Measurements from ENCODE around the gene RTP4. TPM values are rescaled to one million over a fixed set of nuclear protein-coding genes. Genes with fewer than 3 reads are reported as not detected.

The RTP4 gene
- total RNA-seq, 4 donors from 2014 or later = 0.45 to 3.4 (median 1.5) TPM

- Histone ChIP-seq H3K27ac (no peak overlapping the region), H3K4me3 (replicated peaks in 1 of 3) (no peak overlapping the region), H3K27me3 (no peaks in the 10 kb centered on the region), H3K9me3 (no peaks in the 10 kb centered on the region), H3K4me1 (no peaks in the 10 kb centered on the region), H3K36me3 (no peaks in the 10 kb centered on the region)
- intact Hi-C loops (cut with DNase I) = no loop called here
- 92% methylated on average over 1 of the region's 1 CpG for WGBS, 2 donors
- no peak for DNase-seq
- TF ChIP-seq CTCF (IDR thresholded peaks at IDR 0.05) (no peak), POLR2A (IDR thresholded peaks at IDR 0.05) (no peak)
Measured at GRCh38 chr3:187377842-187378241, 9.7 kb downstream of the RTP4 start.

GRCh38 chr3:187382609-187383151, 14.5 kb downstream of the RTP4 start:
- intact Hi-C loops (cut with DNase I) = no loop called here
- WGBS, 2 donors = 63 to 67% methylated on average over 8 of the region's 8 CpGs
- TF ChIP-seq CTCF (IDR thresholded peaks at IDR 0.05) = no peak
- TF ChIP-seq POLR2A (IDR thresholded peaks at IDR 0.05) = no peak

GRCh38 chr3:187383246-187383645, 15.1 kb downstream of the RTP4 start:
- Histone ChIP-seq H3K27ac (no peak overlapping the region), H3K36me3 (no peaks in the 10 kb centered on the region), H3K9me3 (no peaks in the 10 kb centered on the region), H3K4me1 (no peaks in the 10 kb centered on the region), H3K27me3 (no peaks in the 10 kb centered on the region), H3K4me3 (replicated peaks in 1 of 3) (no peak overlapping the region)
- DNase-seq = no peak
- TF ChIP-seq CTCF (IDR thresholded peaks at IDR 0.05) (no peak), POLR2A (IDR thresholded peaks at IDR 0.05) (no peak)
- intact Hi-C loops (cut with DNase I) = no loop called here
- WGBS, 2 donors = 82 to 85% methylated on average over 4 of the region's 4 CpGs

More at GRCh38 chr3:187382609-187383151, 14.5 kb downstream of the RTP4 start:
- Histone ChIP-seq H3K4me3 (replicated peaks in 1 of 3) (no peak overlapping the region), H3K36me3 (no peaks in the 10 kb centered on the region), H3K9me3 (no peaks in the 10 kb centered on the region), H3K27ac (no peak overlapping the region), H3K27me3 (no peaks in the 10 kb centered on the region), H3K4me1 (no peaks in the 10 kb centered on the region)
- DNase-seq = no peak

GRCh38 chr3:187385296-187385695, 17.1 kb downstream of the RTP4 start:
- H3K9me3 ChIP-seq = no peaks in the 10 kb centered on the region
- no peaks in the 10 kb centered on the region for H3K27me3 ChIP-seq
- no peaks in the 10 kb centered on the region for H3K4me1 ChIP-seq
- no peak overlapping the region for H3K27ac ChIP-seq
- WGBS, 2 donors = 74 to 86% methylated on average over 1 of the region's 1 CpG
- TF ChIP-seq CTCF (IDR thresholded peaks at IDR 0.05) (no peak), POLR2A (IDR thresholded peaks at IDR 0.05) (no peak)
- H3K36me3 ChIP-seq = no peaks in the 10 kb centered on the region
- DNase-seq = no peak
- no peak overlapping the region for H3K4me3 ChIP-seq (replicated peaks in 1 of 3)
- intact Hi-C loops (cut with DNase I) = no loop called here

GRCh38 chr3:187396661-187397060, 28.5 kb downstream of the RTP4 start:
- no peaks in the 10 kb centered on the region for H3K36me3 ChIP-seq
- H3K27ac ChIP-seq = no peak overlapping the region
- H3K27me3 ChIP-seq = no peaks in the 10 kb centered on the region
- DNase-seq = no peak
- intact Hi-C loops (cut with DNase I) = no loop called here
- no peaks in the 10 kb centered on the region for H3K4me1 ChIP-seq
- no peak overlapping the region for H3K4me3 ChIP-seq (replicated peaks in 1 of 3)
- H3K9me3 ChIP-seq = no peaks in the 10 kb centered on the region
- TF ChIP-seq POLR2A (IDR thresholded peaks at IDR 0.05) (no peak), CTCF (IDR thresholded peaks at IDR 0.05) (no peak)
- 79 to 100% methylated on average over 1 of the region's 1 CpG for WGBS, 2 donors

All from thyroid gland (tissue), 4 donors.